HG03571 (cell line): ENCODE measurements around the gene GRPR.
A peak's percentile ranks its signal among the peaks of the same experiment; 100 is the strongest.
"Not testable (repeated sequence)": the region's sequence is repeated elsewhere in the genome, so short reads cannot be mapped to it uniquely, and the experiment has no call there.

Experiments
- ATAC-seq: cut with Tn5 transposase; IDR thresholded peaks from one replicate; pipeline ENCODE4 v1.9.1; 2021; ENCODE audit not compliant: unreplicated experiment

GRPR gene

GRCh38 chrX:16136080-16136479 is 12.7 kb downstream of the GRPR start:
- ATAC-seq = no peak

DNA sequence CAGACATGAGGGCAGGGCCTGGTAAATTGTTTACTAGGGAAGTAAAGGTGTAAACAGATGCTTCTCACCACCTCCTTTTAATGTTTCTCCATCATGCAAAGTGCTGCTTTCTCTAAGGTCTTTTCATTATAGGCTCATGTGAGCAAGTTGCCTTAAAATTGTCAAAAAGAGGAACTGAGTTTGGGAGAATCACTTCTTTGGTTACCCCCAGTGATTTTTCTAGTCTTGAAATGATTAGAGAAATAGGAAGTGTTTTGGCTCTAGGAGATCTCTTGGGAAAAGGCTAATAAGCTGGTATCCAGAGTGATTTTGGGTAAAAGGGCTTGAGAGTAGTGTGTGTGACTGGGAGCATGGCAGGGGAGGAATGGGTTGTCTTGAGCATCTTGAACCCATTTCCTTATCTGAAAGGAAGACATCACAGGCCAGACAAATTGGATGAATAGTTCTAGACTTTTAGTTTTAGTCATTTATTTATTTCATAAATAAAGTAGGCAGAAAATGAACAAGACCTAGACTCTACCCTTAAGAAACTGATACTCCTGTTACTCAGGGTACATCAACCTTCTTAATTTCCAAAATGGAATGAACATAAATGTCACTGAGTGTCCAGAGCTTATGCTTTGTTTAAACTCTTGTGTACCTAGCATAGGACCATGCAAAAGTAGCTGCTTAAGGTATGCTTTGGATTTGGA is 14.2 kb downstream of the GRPR start:
- peak; percentile 79 for ATAC-seq

GRCh38 chrX:16138108-16138427 is 14.7 kb downstream of the GRPR start:
- no peak for ATAC-seq

DNA sequence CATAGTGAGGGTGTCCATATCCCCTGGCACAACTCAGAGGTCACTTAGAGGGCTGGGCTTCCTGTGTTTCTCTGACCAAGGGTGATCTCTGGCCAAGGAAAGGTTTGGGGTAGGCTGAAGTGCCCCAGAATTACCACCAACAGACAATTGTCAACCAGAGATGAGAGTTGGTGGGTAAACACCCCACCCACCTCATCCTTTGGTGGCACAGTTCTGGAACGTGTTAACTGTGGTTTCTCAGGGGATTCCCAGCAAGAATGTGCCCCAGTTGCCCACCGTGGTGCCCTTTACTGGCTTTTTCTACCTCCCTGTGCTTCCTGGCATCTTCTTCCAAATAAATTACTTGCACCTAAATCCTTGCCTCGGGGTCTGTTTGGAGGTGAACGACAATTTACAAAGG is 17.1 kb downstream of the GRPR start:
- no peak for ATAC-seq

- no peak for ATAC-seq
Observed at GRCh38 chrX:16140983-16141382, 17.6 kb downstream of the GRPR start.

- no peak for ATAC-seq
Observed at GRCh38 chrX:16141422-16142245, 18.3 kb downstream of the GRPR start.

- no peak for ATAC-seq
Observed at GRCh38 chrX:16142246-16142558, 18.8 kb downstream of the GRPR start.

GRCh38 chrX:16143968-16144367 is 20.6 kb downstream of the GRPR start:
- no peak for ATAC-seq

DNA sequence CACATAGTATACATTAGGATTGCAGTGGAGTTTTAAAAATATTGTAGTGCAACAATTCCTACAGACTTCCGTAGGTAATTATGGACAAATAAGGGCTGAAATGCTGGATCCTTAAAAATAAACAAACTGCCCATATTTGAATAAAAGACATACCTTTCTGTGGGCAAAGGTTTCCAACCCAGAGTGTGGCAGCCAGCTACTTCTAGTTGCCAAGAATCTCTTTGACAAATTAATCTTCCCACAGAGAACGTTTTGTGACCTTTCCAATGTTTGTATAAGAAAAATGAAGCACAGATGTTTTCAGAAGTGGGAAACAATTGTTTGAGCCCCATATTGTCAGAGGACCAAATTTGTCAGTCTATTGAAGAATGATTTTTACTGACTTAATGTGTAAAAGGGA is 21.1 kb downstream of the GRPR start:
- no peak for ATAC-seq

DNA sequence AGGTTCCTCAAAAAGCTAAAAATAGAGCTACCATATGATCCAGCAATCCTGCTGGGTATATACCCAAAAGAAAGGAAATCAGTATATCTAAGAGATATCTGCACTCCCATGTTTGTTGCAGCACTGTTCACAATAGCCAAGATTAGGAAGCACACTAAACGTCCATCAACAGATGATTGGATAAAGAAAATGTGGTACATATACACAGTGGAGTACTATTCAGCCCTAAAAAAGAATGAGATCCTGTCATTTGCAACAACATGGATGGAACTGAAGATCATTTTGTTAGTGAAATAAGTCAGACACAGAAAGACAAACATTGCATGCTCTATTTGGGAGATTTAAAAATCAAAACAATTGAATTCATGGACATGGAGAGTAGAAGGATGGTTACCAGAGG is 21.7 kb downstream of the GRPR start:
- not testable (repeated sequence) for ATAC-seq

DNA sequence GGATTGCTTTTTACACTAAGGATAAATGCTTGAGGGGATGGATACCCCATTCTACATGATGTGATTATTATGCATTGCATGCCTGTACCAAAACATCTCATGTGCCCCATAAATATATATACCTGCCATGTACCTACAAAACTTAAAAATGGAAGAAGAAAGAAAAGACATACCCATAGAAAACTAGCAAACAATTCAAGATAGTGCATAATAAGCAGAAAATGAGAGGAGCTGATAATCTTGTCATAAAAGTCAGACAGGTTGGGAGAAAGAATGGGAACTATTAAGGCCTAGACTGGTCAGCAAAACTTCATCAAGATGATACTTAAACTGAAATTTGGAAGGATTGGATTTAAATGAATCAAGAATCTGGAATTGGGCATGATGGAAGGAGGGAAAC is 22.3 kb downstream of the GRPR start:
- ATAC-seq = no peak

GRCh38 chrX:16148896-16149295 is 25.5 kb downstream of the GRPR start:
- no peak for ATAC-seq

DNA sequence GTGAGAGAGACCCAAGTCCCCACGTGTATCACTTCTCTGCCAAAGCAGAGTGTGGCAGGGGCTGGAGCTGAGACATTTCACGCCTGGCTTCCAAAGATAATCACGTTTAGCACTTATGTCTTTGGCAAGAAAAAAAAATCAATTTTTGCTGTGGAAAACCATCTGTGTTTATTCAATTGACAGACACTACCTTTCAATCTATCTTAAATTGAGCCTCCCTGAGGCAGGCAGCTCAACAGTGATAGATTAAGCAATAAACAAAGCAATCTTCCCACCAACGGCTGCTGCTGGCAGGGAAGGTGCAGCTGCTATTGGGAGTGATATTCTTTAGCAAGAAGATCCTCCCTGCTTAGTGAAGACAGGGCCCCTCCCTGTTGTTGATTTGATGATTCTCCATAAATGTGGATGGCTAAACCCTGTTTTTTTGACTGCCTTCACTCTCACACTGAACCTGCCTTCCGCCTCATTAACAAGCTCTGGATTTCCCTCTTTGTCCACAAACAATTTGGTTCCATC is 32.3 kb downstream of the GRPR start:
- no peak for ATAC-seq

- ATAC-seq = no peak
Observed at GRCh38 chrX:16156692-16157331, 33.4 kb downstream of the GRPR start.

DNA sequence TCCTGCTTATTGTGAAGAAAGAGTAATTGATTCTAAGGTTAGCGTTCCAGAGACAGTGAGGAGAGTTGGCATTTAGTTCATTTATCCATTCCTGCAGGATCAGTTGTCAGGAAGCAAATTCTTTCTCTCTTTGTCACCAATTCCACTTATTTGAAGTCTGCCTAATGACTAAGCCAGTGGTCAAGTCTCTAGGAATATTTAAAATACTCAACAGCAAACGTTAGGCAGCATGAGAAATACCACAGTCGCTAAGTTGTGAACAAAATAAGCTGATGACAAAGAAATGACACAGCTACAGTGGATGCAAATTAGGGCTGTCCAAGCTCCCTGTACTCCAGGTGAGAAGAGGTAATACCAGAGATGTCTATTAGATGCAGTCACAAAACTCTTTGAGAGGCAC is 37.4 kb downstream of the GRPR start:
- ATAC-seq = no peak

GRCh38 chrX:16161173-16161572 is 37.8 kb downstream of the GRPR start:
- not testable (repeated sequence) for ATAC-seq

DNA sequence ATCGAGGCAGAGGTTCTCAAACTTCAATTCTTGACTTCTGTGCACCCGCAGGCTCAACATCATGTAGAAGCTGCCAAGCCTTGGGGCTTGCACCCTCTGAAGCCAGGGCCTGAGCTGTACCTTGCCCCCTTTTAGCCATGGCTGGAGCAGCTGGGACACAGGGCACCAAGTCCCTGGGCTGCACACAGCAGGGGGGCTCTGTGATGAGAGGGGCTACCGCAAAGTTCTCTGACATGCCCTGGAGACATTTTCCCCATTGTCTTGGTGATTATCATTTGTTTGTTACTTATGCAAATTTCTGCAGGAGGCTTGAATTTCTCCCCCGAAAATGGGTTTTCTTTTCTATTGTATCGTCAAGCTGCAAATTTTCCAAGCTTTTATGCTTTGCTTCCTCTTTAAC is 39.0 kb downstream of the GRPR start:
- no peak for ATAC-seq

GRCh38 chrX:16164748-16165147 is 41.4 kb downstream of the GRPR start:
- no peak for ATAC-seq

GRCh38 chrX:16167181-16167580 is 43.8 kb downstream of the GRPR start, which contains the start of gene MAGEB17:
Gene MAGEB17 (plus strand): TSS chrX:16167481. CDS start chrX:16170383, 2,902 bp downstream.
- no peak for ATAC-seq

- no peak for ATAC-seq
Observed at GRCh38 chrX:16171039-16171438, 47.7 kb downstream of the GRPR start.

GRCh38 chrX:16171944-16172343 is 48.6 kb downstream of the GRPR start:
- no peak for ATAC-seq

DNA sequence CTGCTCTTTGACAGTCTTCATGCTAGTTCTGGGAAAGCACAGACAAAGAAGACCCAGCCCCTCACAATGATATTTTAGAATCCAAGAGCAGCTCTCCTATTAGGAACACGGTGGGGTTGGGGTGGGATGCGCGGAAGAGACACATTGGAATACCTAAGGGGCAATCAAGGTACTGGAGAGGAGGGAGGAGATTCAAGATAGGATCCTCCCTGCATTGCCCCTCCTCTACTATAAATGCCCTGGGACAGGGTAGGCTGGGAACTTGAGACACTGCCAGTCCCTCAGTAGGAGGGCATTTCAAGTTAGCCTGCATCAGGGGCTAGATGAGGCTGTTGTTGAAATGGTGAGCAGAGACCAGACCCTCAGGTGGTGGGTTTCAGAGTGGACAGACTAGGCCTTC is 49.0 kb downstream of the GRPR start:
- no peak for ATAC-seq
